ENCODE results near the gene SAMD14.

- TF ChIP-seq POLR2A (IDR thresholded peaks at IDR 0.05; ENCODE audit: low read depth, low read length) (no peak), TAF1 (IDR thresholded peaks at IDR 0.05; ENCODE audit: low read depth, low read length) (no peak), SPI1 (IDR thresholded peaks at IDR 0.05; ENCODE audit: low read depth, low read length) (no peak), POLR2AphosphoS5 (IDR thresholded peaks at IDR 0.05; ENCODE audit: low read depth, low read length) (no peak)
Measured at GRCh38 chr17:50067996-50068395, 62.0 kb downstream of the SAMD14 start.

Data from GM12891 (cell line).